GM19324 (cell line): ENCODE results near the gene HECTD2.

Experiments
- ATAC-seq: cut with Tn5 transposase; IDR thresholded peaks from one replicate; pipeline ENCODE4 v1.9.1; 2021; ENCODE audit warnings: mild to moderate bottlenecking, moderate library complexity; ENCODE audit not compliant: unreplicated experiment, low FRiP score

Gene HECTD2

DNA sequence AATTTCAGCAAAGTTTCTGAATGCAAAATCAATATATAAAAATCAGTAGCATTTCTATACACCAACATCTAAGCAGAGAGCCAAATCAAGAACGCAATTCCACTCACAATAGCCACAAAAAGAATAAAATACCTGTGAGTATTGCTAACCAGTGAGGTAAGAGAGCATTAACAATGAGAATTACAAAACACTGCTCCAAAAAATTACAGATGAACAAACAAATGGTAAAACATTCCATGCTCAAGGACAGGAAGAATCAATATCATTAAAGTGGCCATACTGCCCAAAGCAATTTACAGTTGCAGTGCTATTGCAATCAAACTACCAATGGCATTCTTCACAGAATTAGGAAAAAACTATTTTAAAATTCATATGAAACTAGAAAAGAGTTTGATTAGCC is 61.5 kb downstream of the HECTD2 start:
- ATAC-seq: no peak

DNA sequence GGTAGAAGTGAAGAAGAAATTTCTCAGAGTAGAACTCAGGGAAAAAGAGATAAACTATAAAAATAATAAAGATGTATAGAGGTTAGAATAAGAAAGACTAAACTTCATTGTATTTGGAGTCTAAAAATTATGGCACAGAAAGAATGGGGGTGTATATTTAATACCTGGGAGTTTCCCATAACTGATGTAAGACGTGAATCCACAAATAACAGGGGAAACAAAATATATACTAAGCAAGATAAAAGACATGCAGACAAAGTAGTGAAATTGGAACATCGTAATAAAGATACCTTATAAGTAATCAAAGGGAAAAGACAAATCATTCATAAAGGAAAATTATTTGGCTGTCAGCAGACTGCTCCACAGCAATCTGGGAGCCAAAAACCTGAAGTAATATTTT is 62.8 kb downstream of the HECTD2 start:
- no peak for ATAC-seq

DNA sequence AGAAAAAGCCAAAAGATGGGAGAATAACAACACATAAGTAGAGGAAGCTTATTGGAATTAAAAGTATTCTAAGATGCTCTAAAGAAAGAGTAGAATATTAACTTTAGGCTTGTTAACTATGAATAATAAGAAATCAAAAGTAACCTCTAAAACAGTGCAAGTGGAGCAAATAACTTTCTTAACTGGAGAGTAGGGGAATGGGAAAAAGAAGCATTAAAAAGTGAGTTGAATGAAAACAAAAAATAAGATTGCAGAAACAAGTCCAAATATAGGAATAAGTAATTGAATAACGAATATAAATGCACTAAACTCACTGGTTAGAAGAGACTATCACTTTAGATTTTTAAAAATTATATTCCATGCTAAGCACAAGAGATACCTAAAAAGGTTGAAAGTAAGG is 63.9 kb downstream of the HECTD2 start:
- ATAC-seq: no peak

DNA sequence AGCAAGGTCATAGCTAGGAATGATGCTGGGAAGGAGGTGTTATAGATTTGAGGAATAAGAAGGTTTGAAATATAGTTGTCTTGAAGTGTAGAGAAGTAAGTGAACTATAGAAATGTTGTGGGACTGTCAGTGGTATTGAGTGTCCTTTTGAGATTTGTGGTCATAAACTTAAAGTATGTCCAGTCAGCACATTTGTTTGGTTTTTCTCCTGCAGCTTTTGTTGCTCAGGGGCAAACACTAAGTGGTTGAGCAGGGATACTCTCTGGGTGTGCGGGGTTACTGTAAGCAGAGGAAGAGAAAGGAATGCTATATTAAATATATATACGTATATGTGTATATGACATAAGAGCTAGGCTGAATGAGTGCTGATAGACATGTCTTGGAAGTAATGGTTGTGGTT is 67.1 kb downstream of the HECTD2 start:
- no peak for ATAC-seq

DNA sequence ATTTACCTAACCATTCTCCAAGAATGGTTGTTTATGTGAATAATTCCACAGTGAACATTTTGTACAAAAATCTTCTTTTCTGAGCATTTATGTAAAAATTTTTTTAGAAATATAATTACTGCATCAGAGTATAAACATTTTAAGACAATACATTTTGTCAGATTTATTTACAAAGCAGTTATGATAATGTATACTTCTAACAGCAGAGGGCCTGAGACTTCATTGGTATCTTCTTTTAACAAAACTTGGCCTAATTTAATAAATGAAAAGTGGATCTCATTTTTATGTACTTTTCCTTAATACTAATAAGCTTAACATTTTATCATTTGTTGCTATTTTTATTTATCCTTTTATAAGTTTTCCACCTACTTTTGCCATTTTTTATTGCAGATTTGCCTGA is 69.4 kb downstream of the HECTD2 start:
- no peak for ATAC-seq

DNA sequence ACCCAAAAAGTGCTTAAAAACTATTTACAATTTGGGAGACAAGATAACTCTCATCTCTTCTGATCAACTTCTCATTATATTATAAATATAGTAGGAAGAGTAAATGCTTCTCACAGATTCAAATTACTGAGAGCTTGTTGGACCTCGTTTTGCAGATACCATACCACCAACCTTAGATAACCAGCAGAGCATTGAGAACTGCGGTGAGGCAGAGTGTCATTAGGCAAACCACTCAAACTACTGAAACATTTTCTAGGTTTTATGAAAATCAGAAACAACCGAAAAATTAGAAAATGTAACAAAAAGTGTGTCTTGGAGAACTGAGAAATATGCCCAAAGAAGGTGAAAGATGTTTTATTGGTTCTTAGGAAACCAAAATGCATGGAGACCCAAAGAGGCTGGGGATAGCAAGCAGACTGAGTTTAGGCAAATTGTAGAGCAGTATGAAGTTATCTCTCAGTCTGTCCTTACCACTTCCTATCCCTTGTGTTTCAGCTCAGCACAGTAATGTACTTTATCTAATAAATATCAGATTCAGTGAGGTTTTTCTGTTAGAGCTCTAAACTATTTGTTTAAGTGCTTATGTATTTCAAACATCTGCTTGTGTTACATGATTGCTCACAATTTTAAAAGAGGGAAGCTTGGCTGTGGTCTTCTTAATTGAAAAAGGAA is 77.9 kb downstream of the HECTD2 start:
- ATAC-seq: no peak

DNA sequence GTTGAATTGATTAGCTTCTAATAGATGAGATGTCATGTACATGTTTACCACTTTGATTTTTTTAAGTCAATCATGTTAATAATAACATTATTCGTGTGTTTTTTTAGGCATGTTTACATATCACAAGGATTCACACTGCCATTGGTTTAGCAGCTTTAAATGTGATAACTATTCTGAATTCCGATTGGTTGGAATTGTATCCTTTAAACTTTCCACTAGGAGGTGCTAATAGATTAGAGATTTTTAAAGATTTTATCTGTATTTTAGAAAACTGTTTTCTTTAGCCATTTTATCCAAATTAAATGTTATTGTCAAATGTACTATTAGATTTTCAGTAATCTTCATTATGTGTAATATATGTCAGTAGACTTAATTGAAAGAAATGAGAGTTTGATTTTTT is 83.2 kb downstream of the HECTD2 start:
- no peak for ATAC-seq

DNA sequence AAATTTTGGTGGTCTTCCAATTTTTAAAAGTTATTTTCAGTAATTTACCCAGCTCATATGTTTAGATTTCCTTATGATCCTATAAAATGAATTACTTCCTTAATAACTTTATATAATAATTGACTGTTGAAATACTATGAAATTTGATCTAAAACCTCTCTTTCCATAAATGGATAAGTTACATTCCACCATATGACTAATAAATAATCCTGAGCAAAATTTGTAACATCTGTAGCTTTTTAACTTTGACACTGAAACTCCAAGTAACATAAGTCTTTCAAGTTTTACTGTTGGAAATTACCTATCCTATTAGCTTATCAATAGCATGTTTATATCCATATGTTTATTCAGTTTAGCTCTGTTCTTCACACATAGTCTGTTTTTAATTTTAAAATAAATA is 85.3 kb downstream of the HECTD2 start:
- no peak for ATAC-seq

DNA sequence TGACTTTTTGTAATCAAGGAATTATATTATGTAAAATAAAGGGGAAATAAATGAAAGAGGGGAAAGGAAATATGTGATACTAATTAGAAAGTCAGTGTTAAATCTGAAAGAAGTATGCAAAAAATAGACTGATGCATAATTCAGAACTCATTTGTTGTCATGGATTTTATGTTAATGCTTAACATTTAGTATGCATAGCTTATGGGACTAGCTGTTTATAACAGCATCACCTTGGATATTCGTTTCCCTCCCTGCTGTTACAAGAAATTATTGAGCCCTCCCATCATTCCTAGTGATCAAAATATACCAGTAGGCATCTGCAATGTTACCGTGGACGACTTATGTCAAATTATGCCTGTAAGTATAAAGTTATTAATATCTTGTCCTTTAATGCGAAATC is 85.9 kb downstream of the HECTD2 start:
- no peak for ATAC-seq

DNA sequence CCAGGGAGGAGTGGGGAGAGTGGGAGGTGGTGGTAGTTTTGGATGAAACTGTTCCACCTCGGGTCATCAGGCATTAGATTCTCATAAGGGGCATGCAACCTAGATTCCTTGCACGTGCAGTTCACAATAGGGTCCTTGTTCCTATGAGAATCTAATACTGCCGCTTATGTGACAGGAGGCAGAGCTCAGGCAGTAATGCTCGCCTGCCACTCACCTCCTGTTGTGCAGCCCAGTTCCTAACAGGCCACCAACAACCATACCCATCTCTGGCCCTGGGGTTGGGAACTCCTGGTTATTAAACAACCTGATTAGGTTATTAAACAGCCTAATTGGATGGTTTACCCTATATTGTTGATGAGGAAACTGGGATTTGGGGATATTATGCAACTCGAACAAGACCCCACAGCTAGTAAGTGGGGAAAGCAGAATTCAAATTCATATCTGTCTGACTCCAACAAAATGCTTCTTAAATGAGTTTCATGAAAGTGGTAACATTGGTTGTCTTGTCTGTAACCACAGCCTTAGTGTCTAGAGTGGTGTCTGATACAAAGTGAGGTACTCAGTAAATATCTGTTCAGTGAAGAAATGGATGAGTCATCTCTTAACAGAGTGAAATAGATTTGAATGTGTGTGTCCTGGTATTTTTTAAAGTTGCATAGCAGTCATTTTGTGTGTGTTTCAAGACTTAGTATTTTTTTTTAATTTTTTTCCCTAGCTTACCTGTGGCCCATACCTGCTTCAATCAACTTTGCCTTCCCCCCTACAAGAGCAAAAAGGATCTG is 101.6 kb downstream of the HECTD2 start:
- ATAC-seq: no peak

DNA sequence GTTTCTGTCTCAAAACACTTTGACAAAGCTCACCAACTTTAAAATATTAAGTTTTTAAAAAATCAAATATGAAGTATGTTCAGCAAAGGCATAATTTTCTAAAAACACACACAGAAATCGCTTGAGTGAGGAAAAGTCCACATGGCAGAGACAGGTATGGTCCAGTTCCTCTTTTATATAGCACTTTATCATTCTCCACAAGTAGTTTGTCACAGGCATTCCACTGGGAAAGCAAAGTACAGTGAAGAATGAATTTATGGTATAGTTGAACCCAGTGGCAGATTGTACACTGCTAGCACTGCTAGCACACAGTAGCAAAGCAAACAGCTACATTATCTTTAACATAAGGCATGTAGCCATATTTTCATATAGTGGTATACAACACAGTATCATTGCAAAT is 102.3 kb downstream of the HECTD2 start:
- ATAC-seq: no peak

DNA sequence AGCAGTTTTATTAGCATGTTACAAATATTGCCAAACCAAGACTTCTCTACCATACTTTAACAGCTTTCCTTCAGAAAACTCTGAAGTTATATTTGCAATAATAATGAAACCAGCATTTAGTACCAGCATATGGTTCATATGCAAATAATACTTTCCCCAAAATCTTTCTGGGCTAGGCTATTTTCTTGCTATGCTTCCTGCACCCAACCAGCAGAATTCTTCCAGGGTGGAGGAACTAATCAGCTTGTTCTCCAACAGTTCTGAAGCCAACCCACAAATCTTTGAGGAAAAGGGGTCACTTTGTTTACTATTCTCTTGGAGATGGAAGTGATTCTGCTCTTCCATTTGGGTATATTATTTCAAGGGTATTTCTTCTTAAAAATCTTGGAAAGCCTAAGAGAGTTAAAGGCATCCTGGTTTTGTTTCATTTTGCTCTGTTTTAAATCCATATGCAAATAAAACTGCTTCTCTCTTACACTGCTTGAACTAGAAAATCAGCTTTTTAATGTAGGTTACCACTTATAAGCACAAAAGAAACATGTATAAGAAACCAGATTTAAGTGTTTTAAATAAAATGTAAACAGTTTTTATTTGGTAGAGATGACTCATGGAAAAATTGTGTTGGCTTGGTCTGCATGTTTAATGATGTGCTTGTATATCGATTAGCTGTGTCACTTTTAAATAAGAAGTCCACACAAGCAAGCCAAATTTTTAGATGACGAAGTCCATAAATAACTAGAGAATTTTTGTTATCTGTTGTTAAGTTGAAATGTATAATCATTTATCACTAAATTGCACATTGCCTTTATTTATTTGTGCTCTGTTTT is 103.7 kb downstream of the HECTD2 start:
- no peak for ATAC-seq

DNA sequence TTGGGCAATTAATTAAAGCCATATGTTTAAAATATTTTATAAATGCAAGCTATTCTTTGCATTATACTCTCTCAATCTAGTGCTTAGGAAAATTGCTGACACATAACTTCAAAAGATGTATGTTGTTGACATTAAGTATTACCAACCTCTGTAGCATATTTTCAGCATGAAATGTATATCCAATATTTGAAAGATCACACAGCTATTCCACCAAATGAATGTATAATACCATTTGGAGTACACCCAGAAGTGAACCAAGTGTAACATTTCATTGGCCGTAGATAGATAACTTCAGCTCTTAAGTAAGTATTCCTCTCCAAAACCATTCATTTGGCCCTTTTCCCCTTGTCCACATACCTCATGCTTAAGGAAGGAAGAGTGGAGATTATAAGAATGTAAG is 104.6 kb downstream of the HECTD2 start:
- no peak for ATAC-seq

DNA sequence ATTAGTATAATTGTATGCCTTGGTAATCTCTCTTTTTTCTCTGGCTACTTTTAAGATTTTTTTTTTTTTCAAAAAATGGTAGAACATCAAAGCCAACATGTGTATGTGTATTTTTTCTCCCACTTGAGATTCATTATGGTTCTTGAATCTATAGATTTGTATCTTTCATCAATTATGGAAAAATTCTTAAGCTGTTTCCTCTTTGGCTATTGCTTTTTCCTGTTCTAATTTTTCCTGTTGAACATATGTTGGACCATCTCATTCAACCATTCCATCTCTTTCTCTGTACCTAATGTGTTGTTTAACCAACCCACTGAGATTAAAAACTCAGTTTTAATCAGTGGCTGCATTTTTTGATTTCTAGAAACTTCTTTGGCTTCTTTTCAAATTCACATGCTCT is 107.2 kb downstream of the HECTD2 start:
- no peak for ATAC-seq

DNA sequence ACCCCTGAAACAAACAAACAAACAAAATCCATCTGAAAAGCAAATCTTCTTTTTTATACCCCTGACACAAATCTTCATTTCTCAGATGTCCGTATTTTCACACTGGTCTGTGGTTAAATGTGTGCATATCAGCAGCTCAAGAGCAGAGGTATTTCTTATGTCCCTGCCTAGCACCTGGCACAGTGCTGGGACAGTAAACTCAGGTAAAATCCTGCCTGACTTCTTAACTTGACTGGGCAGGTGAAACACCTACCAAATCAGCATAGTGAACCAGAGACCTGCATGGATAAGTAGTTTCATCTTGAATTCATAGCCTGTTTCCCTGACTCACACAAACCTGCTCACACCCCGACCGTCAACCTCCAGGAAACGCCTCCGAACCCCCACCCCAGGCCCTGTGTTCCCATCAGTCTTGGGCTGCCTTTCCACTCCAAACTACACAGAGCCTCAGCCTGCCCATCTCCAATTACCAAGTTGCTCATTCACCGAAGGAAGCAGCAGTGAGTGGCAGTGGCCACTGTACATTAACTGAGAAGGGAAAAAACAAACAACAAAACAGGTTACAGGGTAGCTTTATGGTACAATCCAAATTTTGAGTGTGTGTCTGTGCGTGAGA is 109.9 kb downstream of the HECTD2 start:
- ATAC-seq: no peak

DNA sequence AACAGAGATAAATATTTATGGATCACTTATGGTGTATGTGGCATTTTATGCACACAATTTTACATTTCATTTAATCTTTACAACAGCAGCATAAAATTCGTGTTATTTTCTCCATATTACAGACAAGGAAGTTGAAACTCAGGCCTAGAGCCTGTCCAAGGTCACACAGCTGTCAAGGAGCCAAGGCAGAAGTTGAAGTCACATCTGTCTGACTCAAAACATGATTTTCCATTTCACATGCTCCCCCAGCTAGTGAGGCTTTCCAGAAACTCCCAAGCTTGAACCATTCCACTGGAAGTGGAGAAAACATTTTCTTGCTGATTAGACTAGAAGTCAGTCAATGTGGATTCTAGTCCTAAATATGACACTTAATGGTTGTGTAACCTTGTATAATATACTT is 110.5 kb downstream of the HECTD2 start:
- ATAC-seq: no peak

DNA sequence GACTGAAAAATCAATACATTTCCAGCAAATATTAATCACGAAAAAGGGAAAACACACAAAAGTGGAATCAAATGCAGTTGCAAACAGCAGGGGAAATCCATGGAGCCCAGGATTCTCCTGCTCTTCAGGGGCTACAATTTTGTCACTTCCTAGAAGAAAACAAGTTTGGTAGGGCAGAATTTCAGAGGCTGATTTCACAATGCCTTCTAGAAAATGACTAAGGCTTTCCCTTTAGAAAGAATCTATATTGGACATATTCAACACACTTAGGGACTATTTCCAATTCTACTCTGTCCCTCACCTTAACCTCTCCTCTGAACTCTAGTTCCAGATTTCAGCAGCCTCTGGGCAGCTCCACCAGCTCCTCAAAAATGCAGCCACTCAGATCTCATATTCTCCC is 111.3 kb downstream of the HECTD2 start:
- no peak for ATAC-seq

DNA sequence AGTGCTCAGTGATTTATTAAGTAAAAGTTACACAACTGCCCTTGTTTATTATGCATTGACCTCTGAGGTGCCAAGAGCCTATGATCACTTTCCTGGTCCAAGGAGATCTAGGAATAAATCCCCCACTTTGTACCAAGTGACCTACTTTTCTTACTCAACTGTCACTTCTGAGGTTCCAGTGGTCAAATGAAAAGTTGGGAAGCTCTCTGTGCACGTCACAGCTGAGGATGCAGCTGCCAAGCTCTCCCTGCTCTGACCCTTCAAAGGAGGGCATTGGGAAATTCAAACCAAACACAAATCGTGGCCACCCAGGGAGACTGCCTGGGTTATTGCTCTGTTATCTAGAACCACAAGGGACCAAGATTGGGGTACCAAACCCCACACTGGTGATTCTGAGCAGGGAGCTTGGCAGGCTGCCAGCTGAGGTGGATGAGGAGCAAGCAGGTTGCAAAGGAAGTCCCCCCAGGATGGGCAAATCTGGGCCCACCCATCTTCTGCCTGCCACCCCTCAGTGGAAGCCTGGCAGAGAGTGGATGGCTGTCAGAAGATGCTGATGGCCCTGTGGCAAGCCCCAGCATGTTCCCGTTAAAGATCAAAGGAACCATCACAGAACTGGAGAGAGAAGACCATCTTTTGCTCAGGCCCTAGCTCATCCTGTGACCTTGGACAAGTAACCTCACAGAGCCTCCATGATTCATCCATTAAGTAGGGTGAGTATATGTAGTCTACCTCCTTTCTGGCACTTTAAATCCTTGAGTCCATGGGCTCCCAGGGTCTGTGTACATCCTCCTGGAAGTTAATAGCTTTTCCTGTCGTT is 116.0 kb downstream of the HECTD2 start:
- ATAC-seq: no peak

DNA sequence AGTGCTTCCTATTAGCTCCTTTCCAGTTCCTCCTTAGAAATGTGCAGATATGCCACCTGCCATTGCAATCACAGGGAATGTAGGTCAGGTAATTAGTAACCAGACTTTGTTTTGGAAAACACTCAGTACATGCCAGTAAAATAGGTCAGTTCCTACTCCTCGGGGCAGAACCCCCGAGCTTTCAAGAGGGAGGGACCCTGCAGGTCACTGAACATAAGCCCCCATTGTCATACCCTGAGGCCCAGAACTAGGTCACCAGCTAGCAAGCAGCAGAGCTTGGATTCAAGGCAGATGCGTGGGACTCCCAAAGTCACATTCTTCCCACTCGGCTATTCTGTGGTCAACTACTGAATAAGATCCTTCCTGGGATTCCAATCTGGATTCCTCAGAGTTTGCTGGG is 117.9 kb downstream of the HECTD2 start:
- no peak for ATAC-seq

DNA sequence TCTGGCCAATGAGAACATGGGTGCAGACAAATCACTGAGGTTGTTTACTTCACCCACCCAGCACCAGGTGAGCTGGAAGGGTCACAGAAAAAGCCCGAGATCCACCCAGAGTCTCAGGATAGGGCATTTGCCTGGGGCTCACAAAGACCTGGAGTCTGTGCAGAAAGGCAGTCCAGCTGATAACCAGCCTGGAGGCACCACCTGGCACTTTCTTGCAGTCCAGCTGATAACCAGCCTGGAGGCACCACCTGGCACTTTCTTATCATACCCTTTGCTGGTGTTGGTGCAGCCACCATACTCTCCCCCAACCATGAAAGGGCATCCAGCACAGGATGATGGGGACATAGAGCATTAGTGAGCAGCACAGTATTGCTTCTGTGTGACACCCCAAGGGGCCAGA is 118.6 kb downstream of the HECTD2 start:
- no peak for ATAC-seq
